LNCaP clone FGC (cell line): Measurements from ENCODE around the gene TMED1.

Experiments
- DNase-seq: peaks from one replicate; pipeline ENCODE4 v3.0.0-alpha.2; 2011; ENCODE audit warnings: low read depth
- H3K4me3 ChIP-seq: 2 replicates; pipeline ENCODE4 v1.5.1; 2011; ENCODE audit warnings: mild to moderate bottlenecking, low read depth, low read length, control low read depth
- CTCF ChIP-seq: IDR thresholded peaks from 2 replicates; pipeline ENCODE4 v1.5.1; 2012; ENCODE audit warnings: mild to moderate bottlenecking; ENCODE audit not compliant: control insufficient read depth, insufficient read depth; ENCODE audit errors: extremely low read depth

Gene TMED1

GRCh38 chr19:10829967-10830366 is 6.0 kb downstream of the TMED1 start:
- TF ChIP-seq CTCF, result no peak
- H3K4me3 ChIP-seq, result no peak overlapping the region
- no peak for DNase-seq

- DNase-seq, result no peak
- TF ChIP-seq CTCF, result no peak
- H3K4me3 ChIP-seq, result no peak overlapping the region
Observed at GRCh38 chr19:10828981-10829821, 6.8 kb downstream of the TMED1 start.

GRCh38 chr19:10826846-10827245 is 9.2 kb downstream of the TMED1 start:
- no peak overlapping the region for H3K4me3 ChIP-seq
- TF ChIP-seq CTCF, result no peak
- no peak for DNase-seq

GRCh38 chr19:10826231-10826630 is 9.8 kb downstream of the TMED1 start:
- H3K4me3 ChIP-seq, result no peak overlapping the region
- no peak for DNase-seq
- TF ChIP-seq CTCF, result no peak

- no peak overlapping the region for H3K4me3 ChIP-seq
- DNase-seq, result no peak
- TF ChIP-seq CTCF, result no peak
Observed at GRCh38 chr19:10823690-10824089, 12.3 kb downstream of the TMED1 start.

GRCh38 chr19:10820173-10820572 is 15.8 kb downstream of the TMED1 start:
- DNase-seq, result no peak
- 0 out of 2 replicates have a peak, but pooled peaks have one; percentile 5 for TF ChIP-seq CTCF
- no peak overlapping the region for H3K4me3 ChIP-seq
